Prostate gland (tissue), 2 donors: ENCODE data around the gene SPCS2. TPM values are rescaled to one million over a fixed set of nuclear protein-coding genes. Genes with fewer than 3 reads are reported as not detected.
"Not testable (repeated sequence)": the region's sequence is repeated elsewhere in the genome, so short reads cannot be mapped to it uniquely, and the experiment has no call there.

Experiments
- DNase-seq: peaks from one replicate; pipeline ENCODE4 v3.0.0-alpha.2; 2019; ENCODE audit warnings: low spot score
- H3K27ac ChIP-seq, 2 donors: fragments of 200-600 bp; sonication (generic); 2 replicates each; pipeline ENCODE4 v1.5.1; 2017 to 2019
- H3K27me3 ChIP-seq: fragments of 200-600 bp; sonication (generic); replicated peaks from 2 replicates; pipeline ENCODE4 v1.5.1; 2019; ENCODE audit not compliant: insufficient read depth
- H3K36me3 ChIP-seq, 2 donors: fragments of 200-600 bp; sonication (generic); 1 replicate in 1 of 2; 2 replicates in 1 of 2; pipeline versions ENCODE4 v1.5.1 to v1.8.1; 2017 to 2019
- H3K4me1 ChIP-seq: fragments of 200-600 bp; sonication (generic); replicated peaks from 2 replicates; pipeline ENCODE4 v1.5.1; 2019
- H3K4me3 ChIP-seq, 2 donors: fragments of 200-600 bp; sonication (generic); 2 replicates each; pipeline ENCODE4 v1.5.1; 2017 to 2019
- H3K9me3 ChIP-seq: fragments of 200-600 bp; sonication (generic); 2 replicates; pipeline ENCODE4 v1.5.1; 2017
- CTCF ChIP-seq, 4 experiments: fragments of 200-600 bp in 2 of 4; fragments of 450-650 bp in 2 of 4; sonication (generic) in 2 of 4; IDR thresholded peaks; 1 replicate in 3 of 4; 2 replicates in 1 of 4; pipeline ENCODE4 v1.5.1; 2016 to 2019; ENCODE audit warnings: antibody characterized with exemption in 4 of 4, mild to moderate bottlenecking in 2 of 4, moderate library complexity in 2 of 4
- POLR2A ChIP-seq: fragments of 450-650 bp; IDR thresholded peaks from one replicate; pipeline ENCODE4 v1.6.1; 2016; ENCODE audit warnings: antibody characterized with exemption, mild to moderate bottlenecking
- POLR2AphosphoS5 ChIP-seq: sonication (generic); formaldehyde crosslinking; IDR thresholded peaks from one replicate; pipeline ENCODE4 v1.6.1; 2017; ENCODE audit warnings: antibody characterized with exemption
- WGBS: methylation state at CpG from one replicate; pipeline ENCODE4 v1.1.5; 2018; 5-methylcytosine and 5-hydroxymethylcytosine counted together
- intact Hi-C: fragments of 100-400 bp; cut with DNase I; formaldehyde crosslinking; loops from one replicate; pipeline ENCODE4 v1.14.2; 2022
- total RNA-seq, 2 donors: library from RNA; depleted of rRNA; stranded (reverse); fragments of >200 nt; gene quantifications; one replicate each; pipeline ENCODE4 v1.1.0, GENCODE V29; 2016

The SPCS2 gene
- total RNA-seq, 2 donors from 2014 or later, result 76.9 to 82.4 TPM

- Histone ChIP-seq H3K9me3 (no peaks in the 10 kb centered on the region), H3K4me1 (peaks cover 3% of the 10 kb centered on the region), H3K27ac (no peak overlapping the region), H3K36me3 (no peaks in the 10 kb centered on the region), H3K4me3 (no peak overlapping the region), H3K27me3 (no peaks in the 10 kb centered on the region)
- TF ChIP-seq CTCF (IDR thresholded peaks at IDR 0.05) (no peak), POLR2AphosphoS5 (no peak), POLR2A (no peak)
- WGBS, result 88% methylated on average over 5 of the region's 5 CpGs
- DNase-seq, result no peak
- intact Hi-C loops, result no loop called here
Measured at GRCh38 chr11:74953451-74953850, 4.4 kb downstream of the SPCS2 start.

- no peak overlapping the region for H3K4me3 ChIP-seq
- intact Hi-C loops, result no loop called here
- no peak for DNase-seq
- H3K27ac ChIP-seq, result no peak overlapping the region
- no peaks in the 10 kb centered on the region for H3K9me3 ChIP-seq
- TF ChIP-seq POLR2AphosphoS5 (no peak), POLR2A (no peak), CTCF (IDR thresholded peaks at IDR 0.05) (no peak)
- H3K27me3 ChIP-seq, result no peaks in the 10 kb centered on the region
- peaks cover 3% of the 10 kb centered on the region for H3K4me1 ChIP-seq
- H3K36me3 ChIP-seq, result no peaks in the 10 kb centered on the region
- 100% methylated on average over 1 of the region's 1 CpG for WGBS
Measured at GRCh38 chr11:74954199-74954598, 5.1 kb downstream of the SPCS2 start.

GRCh38 chr11:74956397-74957015, 7.4 kb downstream of the SPCS2 start:
- no peak for DNase-seq
- Histone ChIP-seq H3K27ac (no peak overlapping the region), H3K27me3 (no peaks in the 10 kb centered on the region), H3K36me3 (no peaks in the 10 kb centered on the region), H3K4me3 (no peak overlapping the region), H3K9me3 (no peaks in the 10 kb centered on the region), H3K4me1 (peaks cover 3% of the 10 kb centered on the region)
- intact Hi-C loops, result no loop called here
- WGBS, result 34% methylated on average over 4 of the region's 4 CpGs
- TF ChIP-seq CTCF (IDR thresholded peaks at IDR 0.05) (no peak), POLR2AphosphoS5 (no peak), POLR2A (no peak)

DNA sequence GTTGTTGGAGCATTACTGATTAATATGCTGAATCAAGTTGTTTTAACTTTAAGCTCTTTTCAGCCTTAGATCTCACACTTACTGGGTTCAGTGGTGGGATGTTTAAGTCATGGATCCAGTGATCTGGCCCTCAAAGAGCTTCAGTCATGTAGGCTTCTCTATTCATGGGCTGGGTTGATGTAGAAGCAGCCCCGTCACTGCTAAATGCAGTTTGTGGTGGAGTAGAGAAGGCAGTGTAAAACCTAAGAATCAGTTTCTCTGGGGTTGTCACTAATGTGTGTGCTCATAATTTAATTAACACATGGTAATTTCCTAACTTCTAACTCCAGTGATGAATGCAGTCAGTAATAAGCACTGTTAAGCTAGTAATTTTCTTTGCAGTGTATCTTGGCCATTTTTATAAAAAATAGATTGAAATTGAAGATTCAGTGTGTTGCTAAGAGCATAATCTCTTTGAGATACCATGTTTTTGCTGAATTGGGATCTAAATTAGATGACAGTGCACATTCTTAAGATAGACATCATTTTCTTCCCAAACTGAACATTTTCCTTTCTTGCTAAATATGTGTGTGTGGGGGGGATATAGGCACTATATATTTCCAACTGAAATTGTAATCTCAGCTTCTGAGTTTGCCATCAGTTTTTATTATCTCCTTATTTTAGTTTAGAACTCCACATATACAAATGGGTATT, 9.0 kb downstream of the SPCS2 start:
- no peaks in the 10 kb centered on the region for H3K36me3 ChIP-seq
- H3K9me3 ChIP-seq, result no peaks in the 10 kb centered on the region
- no peaks in the 10 kb centered on the region for H3K27me3 ChIP-seq
- no peak overlapping the region for H3K4me3 ChIP-seq
- WGBS, result 95% methylated on average over 1 of the region's 1 CpG
- H3K27ac ChIP-seq, result no peak overlapping the region
- peaks cover 3% of the 10 kb centered on the region for H3K4me1 ChIP-seq
- intact Hi-C loops, result no loop called here
- TF ChIP-seq POLR2A (no peak), CTCF (IDR thresholded peaks at IDR 0.05) (no peak), POLR2AphosphoS5 (no peak)
- DNase-seq, result no peak

- 93% methylated on average over 6 of the region's 6 CpGs for WGBS
- H3K27ac ChIP-seq, intact Hi-C loops, DNase-seq, H3K4me1 ChIP-seq, H3K4me3 ChIP-seq, H3K27me3 ChIP-seq, H3K36me3 ChIP-seq, H3K9me3 ChIP-seq: not testable (repeated sequence)
Measured at GRCh38 chr11:74960128-74960527, 11.1 kb downstream of the SPCS2 start.
